Measurements from ENCODE around the gene SESTD1.

Gene SESTD1

DNA sequence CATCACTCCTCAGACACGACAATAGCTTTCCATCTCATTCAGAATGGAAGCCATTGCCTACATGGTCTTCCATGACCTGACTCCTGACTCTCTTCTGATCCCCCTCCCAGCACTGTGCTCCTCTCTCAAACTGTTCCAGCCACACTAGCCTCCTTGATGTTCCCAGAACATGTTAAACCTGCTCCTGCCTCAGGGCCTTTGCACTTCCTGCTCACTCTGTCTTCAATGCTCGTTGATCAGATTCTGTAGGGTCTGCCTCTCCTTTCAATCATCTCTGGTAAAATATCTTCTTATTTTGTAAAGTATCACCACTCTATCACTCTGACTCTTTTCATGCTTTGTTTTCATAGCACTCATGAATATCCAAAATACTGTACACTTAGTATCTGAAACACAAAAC lies 84.9 kb downstream of the SESTD1 start:
- DNase-seq = no peak

DNA sequence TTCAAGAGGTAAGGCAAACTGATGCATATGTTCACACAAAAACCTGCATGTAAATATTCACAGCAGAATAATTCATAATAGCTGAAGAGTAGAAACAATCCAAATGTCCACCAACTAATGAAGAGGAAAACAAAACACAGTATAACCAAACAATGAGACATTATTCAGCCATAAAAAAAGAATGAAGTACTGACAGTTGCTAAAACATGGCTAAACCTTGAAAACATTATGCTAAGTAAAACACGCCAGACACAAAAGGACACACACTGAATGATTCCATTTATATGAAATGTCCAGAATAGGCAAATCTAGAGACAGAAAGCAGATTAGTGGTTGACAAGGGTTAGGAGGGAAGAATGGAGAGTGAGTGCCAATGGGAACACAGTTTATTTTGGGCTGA lies 86.9 kb downstream of the SESTD1 start:
- no peak for DNase-seq

DNA sequence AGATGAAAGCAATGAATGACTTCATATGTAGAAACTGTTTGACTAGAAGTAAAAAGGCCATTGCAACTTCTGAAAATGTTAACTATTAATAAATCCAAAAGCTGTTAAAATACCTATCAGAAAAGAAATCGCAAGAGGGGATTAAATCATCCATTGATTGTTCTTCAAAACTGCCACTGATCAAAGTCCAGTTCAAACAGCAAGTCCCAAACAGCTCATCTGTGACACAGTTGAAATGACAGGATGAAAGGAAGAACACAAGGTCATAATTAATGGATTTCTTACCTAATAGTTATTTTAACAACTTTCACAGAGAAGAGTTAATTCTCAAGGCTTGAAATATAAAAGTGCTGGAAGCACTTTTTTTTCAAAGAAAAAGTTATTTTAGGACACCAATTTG lies 90.4 kb downstream of the SESTD1 start:
- DNase-seq = no peak

DNA sequence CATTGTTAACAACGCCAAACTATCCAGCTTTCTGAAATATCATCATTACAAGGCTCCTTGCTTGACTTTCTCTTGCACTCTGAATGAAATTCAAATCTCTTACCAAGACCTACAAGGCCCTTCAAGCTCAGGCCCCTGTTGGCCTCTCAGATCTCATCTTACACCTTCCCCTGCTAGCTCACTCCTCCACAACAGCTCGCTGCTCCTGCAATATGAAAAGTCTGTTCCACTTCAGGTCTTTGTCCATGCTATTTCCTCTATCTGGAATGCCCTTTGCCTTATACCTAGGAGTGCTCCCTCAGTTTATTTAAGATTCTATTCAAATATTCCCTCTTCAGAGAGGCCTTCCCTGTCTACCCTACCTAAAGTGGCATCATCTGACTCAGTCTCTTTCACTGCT lies 91.7 kb downstream of the SESTD1 start:
- no peak for DNase-seq

DNA sequence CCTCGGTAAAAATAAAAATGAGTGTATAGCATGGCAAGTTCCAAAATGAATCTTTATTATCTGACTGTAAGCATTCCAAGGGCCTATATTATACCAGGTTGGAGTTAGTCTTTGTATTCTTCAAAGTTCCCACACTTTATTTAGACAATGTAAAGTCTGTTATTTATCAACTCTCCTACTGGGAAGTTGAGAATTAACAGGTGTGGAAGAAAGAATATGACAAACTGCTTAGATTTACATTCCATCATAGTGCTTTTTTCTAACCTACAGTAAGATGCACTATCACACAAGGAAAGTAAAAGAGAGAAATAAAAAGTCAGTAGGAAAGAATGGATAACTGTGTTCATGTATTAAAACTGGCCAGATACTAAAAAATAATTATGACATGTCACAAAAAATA lies 93.3 kb downstream of the SESTD1 start:
- no peak for DNase-seq

DNA sequence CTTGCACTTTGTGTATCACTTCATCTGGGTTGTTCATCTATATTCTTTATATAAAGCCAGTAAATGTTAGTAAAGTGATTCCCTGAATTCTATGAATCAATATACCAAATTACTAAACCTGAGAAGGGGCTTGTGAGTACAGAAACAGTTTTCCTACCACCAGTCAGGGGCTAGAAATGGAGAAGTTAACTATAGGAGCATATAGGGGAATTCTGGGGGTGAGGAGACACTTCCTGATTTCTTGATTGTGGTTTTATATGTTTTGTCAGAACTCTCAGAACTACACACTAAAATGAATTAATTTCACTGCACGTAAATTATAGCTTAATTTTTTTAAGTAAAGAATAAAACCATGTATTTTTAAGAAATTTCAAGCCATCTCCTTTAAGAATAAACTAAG lies 93.7 kb downstream of the SESTD1 start:
- DNase-seq = peak; percentile 50 to 61

DNA sequence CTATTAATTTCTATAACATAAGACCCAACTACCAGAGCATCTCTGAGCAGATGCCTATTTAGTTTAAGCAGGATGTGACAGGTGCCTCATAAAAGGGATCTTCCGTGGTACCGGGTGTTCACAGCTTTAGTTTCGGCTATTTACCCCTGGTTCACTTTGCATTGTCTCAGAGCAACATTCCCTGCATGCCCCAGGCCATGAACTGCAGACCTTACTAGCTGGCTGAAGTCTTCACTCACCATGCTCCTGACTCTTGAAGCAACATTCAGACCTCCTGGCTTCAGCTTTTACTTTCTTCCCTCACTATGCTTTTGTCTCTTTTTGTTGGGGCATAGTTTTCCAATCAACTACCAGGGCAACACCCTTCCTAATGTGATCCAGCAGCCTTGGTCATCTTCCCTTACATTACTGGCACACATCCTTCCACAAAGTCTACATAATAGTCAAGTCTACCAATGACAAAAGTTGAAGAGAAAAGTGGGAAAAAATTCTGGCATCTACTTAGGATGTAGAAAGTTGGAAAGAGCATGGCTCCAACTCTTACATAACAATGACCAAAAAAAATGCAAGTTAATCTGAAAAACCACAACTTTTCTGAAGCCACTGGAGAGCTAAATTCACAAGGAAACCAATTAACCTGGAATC lies 99.2 kb downstream of the SESTD1 start:
- DNase-seq = no peak

DNA sequence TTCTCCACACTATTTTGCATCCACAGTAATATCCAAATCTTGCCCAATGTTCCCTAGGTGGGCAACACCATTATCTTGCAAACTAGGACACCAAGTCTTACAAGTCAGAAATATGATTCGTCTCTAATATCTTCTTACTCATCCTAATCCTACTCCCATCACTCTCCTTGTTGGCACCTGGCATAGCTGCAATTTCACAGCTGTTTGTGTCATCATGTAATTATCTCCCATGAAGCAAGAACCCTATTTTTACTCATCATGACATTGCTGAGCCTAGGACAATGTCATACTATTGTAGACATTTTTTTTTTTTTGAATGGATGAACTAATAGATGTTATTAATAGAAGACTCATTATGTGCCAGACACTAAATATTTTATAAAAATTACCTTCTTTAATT lies 123.4 kb downstream of the SESTD1 start:
- DNase-seq = no peak

DNA sequence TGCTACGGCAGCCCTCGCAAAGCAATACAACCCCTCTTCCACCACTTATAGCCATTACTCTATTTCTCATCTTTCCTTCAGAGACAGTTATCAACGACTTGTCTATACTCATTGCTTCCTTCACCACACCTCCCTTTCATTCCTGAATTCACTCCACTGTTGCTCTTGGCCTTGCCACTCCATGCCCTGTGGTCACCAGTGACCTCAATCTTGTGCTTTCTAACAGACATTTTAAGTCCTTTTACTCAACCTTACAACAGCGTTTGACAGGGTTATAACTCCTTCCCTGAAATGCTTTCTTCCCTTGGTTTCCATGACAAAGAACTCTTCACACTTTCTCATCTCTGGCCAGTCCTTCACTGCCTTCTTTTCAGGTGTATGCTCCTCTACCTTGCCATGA lies 124.1 kb downstream of the SESTD1 start:
- no peak for DNase-seq

DNA sequence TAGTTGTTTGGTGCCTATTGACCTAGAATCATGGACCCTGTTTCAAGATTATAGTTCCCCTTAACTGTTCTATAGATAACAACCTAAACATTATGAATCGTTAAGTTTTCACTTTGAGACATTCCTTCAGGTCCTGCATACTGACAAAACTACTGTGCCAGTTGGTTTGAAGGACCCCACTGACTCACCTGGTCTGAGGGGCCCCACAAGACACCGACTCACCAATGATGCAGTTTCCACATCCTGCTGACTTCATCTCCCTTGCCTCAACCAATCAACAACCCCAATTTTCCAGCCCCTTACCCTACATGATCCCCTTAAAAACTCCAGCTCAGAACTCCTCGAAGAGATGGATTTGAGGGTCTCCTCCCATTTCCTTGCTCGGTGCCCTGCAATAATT lies 125.1 kb downstream of the SESTD1 start:
- no peak for DNase-seq

DNA sequence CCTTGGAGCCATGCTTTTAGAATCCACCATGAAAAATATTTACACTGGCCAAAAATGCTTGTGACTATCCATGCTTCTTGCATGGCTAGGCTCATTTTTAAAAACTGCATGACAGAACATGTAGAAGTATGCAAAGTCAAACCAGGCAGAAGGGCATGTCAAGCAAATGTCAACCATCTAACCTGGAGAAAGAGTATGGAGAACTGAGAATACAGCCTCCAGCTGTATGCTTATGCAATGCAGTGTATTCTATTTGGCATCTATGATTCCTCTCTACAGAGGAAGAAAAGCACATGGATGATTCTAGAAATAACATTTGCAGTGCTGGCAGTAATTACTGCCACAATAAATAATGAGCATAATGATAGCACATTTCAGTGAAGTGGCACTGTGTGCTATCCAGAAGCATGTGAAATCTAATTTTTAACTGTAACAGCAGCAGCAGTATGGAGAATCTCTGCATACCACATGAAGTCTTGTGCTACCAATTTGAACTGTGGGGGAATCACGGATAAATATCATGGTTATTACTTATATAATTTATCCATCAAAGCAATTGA lies 127.4 kb downstream of the SESTD1 start:
- no peak for DNase-seq

DNA sequence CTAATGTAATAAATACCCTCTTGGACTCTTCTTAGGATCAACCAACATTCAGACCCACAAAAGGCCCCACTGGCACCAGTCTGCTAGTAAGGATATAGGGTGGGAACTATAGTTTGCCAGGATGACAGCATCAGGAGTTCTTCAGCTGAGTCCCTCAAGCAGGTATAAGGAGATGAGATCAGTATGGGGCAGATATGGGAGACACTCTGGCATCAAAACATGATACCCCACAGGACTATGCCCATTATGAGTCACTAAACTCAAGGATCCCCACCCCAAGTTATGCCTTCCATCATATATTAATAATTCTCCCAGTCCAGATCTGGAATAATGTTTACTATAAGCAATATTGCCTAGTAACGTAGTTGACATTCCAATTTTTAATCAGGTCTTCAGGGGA lies 131.6 kb downstream of the SESTD1 start:
- no peak for DNase-seq

DNA sequence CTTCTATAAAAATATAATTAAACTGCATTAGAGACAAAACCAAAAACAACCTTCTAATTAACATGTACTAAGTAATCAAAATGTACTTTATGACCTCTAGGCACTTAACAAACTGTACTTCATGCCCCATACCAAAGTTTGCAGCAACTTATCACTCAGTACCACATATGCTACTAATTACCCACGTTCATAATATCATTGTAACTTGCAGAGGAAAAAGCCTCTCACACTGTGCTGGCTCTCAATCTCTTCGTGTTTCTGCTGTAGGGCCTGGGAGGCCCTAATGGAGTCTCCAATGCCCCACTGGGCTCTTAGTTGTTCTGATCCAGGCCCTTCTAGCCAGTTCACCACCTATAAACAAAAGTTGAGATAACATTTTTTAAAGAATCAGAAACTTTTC lies 132.6 kb downstream of the SESTD1 start:
- no peak for DNase-seq

DNA sequence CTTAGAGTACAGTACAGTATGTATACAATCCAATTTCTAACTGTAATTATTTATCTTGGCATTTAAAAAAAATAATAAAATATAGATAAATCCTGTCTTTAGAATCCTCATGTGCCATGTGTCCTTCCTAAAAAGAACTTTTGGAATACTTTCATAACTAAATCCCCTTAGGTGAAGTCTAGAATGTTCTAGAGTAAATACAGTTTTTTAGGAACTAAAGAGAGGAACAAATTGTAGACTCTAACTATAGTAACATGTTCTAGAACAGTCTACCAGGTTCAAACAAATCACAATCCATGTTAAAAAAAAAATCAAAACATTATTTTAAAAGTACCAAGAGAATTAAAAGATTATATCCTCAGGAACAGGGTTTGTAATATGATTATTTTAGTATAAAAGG lies 134.1 kb downstream of the SESTD1 start:
- DNase-seq = no peak

DNA sequence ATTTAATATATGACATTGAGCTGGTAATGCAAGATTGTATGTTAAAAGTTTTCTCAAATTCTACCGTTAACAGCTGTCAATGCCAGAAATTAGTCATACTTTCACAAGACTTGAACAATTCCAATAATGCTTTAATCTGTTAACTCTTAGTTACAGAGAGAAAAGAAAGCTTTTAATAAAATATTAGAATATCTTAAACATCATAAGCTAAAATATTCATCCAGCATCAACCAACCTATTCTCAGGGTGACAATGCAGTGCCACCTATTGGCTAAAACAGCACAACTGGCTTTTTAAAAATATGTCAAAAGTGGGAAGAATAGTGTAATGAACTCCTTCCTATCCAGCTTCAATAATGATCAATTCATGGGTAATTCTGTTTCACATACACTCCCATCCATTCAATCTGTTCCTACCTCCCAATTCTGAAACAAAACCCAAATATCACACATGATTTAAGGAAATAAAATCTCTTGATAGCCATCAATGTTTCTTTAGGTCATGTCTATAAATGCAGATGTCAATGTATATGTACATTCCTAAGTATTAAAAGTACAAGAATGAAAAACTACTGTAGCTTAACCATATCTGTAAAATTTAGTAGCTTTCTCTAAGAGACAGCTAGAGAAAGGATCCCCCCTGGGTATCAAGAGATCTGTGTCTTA lies 134.9 kb downstream of the SESTD1 start:
- no peak for DNase-seq

DNA sequence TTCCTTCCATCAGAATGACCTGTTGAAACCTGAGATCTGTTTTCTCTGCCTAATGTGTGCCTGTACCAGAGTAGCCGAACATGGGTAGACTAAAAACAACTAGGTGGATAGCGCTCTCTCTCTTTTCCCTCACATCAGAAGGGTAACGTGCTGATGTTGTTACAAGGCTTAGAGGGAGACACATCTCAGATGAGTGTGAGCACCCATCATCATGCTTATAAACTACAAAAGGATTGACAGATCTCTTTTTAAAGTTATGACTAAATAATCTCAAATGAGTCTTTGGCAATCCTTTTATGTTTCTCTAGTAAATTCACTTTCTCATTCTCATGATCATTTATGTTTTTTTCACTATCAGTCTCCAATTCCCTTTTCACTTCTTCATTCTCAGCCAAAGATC lies 139.2 kb downstream of the SESTD1 start:
- no peak for DNase-seq

DNA sequence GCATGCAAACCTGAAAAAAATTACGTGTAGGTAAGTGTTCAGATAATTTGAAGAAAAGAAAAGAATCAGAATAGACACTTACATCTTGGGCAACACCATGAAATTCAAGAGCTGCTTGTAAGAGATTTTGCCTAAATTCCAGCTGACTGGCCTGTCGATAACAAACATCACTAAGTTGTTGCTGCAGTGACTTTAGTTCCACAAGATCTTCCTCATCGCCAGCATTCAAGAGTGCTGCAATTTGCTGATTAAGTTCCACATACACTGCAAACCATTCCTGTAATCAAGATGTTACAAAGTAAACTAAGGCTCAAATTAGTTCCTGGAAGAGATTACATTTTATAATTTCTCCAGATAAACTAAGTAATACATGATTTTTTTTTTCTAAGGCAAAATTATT lies 140.3 kb downstream of the SESTD1 start:
- no peak for DNase-seq

DNA sequence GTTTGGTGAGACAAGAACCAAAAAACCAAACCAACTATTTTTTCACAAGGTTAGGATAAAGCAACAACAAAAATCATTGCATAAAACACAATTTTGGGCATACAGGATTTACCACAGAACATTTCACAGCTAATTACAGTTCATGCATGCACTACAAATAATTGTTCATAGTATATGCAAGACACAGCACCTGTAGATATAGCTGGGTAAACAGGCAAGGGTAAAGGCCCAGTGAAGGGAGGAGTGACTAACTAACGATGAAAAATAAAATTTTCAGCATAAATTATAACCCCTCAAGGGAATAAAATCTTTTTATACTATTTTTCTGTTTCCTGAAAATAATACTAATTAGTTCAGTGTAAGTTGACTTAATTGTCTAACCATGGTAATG lies 141.4 kb downstream of the SESTD1 start:
- DNase-seq = no peak

DNA sequence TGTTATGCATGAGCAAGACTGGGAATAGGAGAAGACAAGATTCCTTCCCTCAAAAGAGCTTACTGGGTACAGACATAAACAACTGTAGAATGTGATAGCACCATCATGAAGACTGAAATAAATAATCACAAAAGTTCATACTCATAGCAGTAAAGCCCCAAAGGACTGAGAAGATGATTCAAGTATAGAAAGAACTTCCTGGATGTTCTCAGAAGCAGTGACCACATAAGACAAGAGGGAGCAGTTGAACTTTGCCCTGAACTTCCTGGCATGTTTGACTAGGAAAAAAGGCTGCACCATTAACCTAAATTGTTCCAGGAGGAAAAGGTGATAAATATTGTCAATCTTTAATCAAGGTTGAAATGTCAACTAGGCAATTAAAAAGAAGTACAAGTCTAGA lies 156.9 kb downstream of the SESTD1 start:
- DNase-seq = no peak

DNA sequence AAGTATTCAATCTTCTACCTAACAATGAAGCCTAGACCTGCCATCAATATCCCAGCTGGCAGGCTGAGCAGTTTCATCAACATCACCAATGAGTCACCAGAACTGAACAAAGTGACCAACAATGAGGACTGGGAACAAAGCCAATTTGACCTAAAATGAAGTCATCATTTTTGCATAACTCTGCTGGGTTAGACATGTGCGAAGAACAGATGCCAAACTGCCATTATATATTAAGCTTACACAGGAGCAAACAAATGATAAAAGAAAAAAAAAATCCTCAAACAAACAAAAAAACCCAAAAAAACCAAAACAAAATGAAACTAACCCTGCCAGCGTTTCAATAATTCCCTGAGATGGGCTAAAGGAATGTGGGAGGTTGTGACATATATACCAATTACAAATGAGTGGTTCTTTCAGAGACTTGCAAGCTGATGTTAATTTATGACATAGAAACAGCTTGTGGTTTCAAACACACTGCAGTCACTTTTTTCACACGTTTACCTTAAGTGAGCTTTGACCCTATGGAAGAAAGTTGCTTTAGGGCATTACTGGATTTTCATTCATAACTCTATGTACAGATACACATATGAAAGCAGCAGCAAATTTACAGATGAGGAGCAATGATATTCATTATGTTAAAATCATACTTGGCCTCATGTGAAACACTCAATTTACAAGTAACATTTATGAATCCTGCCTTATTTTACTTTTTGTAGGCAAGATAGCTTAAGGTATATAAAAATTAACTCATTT lies 157.8 kb downstream of the SESTD1 start:
- DNase-seq = peak; percentile 80 to 94

DNA sequence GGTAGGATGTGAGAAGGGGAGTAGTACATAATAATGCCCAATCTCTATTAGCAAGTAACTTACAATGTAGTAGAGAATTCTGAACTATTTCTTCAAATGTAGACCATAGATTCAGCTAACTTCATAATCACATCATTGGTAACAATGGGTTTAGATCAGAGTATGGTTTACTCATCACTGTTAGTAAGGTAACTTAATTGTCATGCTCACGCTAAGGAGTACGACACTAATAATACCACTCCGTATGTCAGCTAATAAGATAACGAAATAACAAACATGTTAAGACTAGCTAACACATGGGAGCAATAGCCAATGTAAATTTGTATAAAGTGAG lies 158.3 kb downstream of the SESTD1 start:
- no peak for DNase-seq

DNA sequence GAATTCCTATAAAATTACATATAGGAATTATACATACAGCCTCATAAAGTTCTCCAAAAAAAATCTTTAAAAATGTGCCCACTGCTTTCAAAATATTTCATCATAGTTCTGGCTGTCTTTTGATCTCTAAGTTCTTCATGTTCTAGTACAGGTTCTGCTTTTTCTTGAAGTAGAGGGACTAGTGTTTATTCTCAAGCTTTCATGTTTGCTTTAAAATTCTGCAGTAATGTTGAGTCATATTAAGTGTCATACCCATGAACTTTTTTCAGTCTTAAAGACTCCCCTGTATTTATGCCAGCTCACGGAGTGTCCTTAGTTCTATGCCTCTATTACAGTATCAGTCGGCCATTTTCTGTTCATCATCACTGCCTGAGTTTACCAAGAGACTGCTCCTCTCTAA lies 159.9 kb downstream of the SESTD1 start:
- peak; percentile 39 to 42 for DNase-seq

DNA sequence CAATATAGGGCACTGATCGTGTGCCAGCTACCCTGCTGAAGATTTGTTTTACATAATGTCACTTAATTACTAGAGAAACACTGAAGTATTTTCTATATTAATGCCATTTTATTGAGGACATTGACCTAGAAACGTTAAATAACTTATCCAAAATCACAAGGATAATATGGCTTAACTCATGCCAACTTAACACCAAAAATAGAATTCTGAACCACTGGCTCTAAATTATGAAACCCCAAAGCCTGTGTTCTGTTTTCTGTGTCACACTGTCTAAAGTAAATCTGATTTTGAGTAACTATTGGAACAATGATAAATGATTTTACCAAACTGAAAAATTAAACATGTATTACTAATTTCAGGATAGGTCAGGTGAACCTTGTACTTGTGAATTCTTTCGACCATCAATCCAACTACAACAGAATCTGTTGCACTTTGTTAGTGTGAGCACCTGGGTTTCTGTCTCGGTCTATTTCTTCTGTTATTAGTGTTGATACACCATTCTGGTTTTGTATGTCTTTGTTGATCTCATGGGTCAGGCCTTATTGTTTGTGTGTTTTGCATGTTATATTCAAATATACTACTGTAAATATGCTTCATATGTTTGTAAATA lies 166.4 kb downstream of the SESTD1 start:
- DNase-seq = no peak

DNA sequence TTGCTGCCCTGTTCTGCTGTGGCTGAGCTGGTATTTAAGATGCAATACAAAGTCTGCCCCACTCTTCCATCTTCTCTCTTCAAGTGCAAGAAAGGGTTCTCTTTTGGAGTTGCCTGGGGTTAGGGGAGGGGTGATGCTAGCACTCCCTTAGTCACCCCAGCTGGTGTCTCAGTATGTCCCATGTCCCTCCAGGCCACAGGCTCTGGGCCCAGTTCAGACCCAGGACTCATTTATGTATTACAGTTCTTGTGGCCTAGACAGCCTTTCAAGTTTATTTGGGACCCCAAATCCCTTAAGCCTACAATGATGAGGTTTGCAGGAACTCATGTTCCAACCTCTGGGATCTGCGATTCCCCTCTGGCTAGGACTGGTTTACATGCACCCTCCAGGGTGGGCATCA lies 167.5 kb downstream of the SESTD1 start:
- no peak for DNase-seq

Data from inflammatory macrophage treated with lipopolysaccharide for 1 hour (primary cell).